Peyer's patch (tissue), 4 donors: ENCODE measurements around the gene HAS3.

Experiments used
- POLR2A ChIP-seq, 2 donors: fragments of 450-650 bp; IDR thresholded peaks; one replicate each; pipeline ENCODE4 v1.5.1; 2017; ENCODE audit warnings: antibody characterized with exemption in 2 of 2, mild to moderate bottlenecking in 2 of 2, moderate library complexity in 2 of 2
- TF ChIP-seq, protein P1 (sequence below), 6 experiments: fragments of 450-650 bp in 4 of 6; fragments of 200-600 bp in 2 of 6; sonication (generic) in 1 of 6; IDR thresholded peaks; one replicate each; pipeline ENCODE4 v1.5.1; 2017 to 2019; ENCODE audit warnings: antibody characterized with exemption in 6 of 6, mild to moderate bottlenecking in 3 of 6, moderate library complexity in 1 of 6

DNA sequence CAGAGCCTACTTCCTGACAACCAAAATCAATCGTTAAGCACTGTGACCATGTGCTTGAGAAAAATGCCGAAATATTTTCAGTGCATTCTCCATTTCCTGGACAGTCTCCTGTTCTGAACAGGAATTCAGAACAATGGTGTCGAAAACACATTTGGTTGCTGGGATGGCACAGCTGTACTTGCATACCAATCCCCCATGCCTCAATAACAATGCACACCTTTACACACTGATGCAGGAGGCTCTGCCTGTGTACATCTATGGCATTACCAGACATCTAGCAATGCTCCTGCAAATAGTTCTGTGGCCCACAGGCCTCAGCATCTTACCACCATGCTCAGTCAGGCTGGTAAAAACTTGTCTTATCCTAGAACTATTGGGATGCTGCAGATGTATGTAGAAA is 20.8 kb downstream of the HAS3 start:
- TF ChIP-seq, protein P1, sequence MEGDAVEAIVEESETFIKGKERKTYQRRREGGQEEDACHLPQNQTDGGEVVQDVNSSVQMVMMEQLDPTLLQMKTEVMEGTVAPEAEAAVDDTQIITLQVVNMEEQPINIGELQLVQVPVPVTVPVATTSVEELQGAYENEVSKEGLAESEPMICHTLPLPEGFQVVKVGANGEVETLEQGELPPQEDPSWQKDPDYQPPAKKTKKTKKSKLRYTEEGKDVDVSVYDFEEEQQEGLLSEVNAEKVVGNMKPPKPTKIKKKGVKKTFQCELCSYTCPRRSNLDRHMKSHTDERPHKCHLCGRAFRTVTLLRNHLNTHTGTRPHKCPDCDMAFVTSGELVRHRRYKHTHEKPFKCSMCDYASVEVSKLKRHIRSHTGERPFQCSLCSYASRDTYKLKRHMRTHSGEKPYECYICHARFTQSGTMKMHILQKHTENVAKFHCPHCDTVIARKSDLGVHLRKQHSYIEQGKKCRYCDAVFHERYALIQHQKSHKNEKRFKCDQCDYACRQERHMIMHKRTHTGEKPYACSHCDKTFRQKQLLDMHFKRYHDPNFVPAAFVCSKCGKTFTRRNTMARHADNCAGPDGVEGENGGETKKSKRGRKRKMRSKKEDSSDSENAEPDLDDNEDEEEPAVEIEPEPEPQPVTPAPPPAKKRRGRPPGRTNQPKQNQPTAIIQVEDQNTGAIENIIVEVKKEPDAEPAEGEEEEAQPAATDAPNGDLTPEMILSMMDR (IDR thresholded peaks at IDR 0.05): no peak
- no peak for TF ChIP-seq POLR2A (IDR thresholded peaks at IDR 0.05)
